ENCODE data around the gene PATE3.

GRCh38 chr11:125777309-125777708 is 10.6 kb upstream of the PATE3 start:
- TF ChIP-seq CTCF (IDR thresholded peaks at IDR 0.05; ENCODE audit: insufficient read depth, low read depth, low read length) (no peak), EZH2 (IDR thresholded peaks at IDR 0.05; ENCODE audit: insufficient read depth, low read length) (no peak)
